Left ventricle myocardium superior (tissue), 1 donor: ENCODE measurements around the gene ARHGAP24. TPM values are rescaled to one million over a fixed set of nuclear protein-coding genes. Genes with fewer than 3 reads are reported as not detected.

Source experiments
- ATAC-seq: fragments of 200-7000 bp; cut with Tn5 transposase; one replicate; pipeline ENCODE4 v1.9.1; 2020; ENCODE audit warnings: mild to moderate bottlenecking, moderate library complexity
- DNase-seq: peaks from one replicate; pipeline ENCODE4 v3.0.0-alpha.2; 2020
- intact Hi-C: fragments of 100-400 bp; cut with micrococcal nuclease; formaldehyde crosslinking; loops from one replicate; pipeline ENCODE4 v1.11.0; 2022
- total RNA-seq: library from RNA; stranded (reverse); fragmentation: NEBNext Ultra II Directional; extraction: Animal tissue kit (Norgen Biotek cat#: 25700); gene quantifications from one replicate; pipeline ENCODE4 v1.2.1, GENCODE V29; 2021
- donor health status: DM: no; HTN: yes; CAD: no; lungs with severe emphysema.

Gene ARHGAP24
- total RNA-seq, 1 donor from 2014 or later = 13.3 TPM

DNA sequence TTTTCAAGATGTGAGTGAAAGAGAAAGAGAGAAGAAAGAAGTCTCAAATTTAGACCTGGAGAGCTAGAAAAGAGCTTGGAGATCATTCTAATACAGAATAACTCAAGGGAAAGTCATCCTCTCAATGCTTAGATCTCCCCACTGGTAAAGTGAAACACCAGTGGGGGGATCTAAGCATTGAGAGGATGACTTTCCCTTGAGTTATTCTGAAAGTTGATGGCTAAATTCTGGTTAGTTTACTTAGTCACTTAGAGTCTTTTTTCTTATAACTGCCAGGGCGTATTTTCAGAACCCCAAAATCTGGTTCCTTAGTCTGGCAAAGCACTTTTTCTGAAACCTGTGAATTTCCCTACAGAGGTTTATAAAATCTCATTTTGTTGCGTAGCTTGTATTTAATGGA lies 198.6 kb downstream of the ARHGAP24 start:
- intact Hi-C loops = no loop called here
- no peak for ATAC-seq

DNA sequence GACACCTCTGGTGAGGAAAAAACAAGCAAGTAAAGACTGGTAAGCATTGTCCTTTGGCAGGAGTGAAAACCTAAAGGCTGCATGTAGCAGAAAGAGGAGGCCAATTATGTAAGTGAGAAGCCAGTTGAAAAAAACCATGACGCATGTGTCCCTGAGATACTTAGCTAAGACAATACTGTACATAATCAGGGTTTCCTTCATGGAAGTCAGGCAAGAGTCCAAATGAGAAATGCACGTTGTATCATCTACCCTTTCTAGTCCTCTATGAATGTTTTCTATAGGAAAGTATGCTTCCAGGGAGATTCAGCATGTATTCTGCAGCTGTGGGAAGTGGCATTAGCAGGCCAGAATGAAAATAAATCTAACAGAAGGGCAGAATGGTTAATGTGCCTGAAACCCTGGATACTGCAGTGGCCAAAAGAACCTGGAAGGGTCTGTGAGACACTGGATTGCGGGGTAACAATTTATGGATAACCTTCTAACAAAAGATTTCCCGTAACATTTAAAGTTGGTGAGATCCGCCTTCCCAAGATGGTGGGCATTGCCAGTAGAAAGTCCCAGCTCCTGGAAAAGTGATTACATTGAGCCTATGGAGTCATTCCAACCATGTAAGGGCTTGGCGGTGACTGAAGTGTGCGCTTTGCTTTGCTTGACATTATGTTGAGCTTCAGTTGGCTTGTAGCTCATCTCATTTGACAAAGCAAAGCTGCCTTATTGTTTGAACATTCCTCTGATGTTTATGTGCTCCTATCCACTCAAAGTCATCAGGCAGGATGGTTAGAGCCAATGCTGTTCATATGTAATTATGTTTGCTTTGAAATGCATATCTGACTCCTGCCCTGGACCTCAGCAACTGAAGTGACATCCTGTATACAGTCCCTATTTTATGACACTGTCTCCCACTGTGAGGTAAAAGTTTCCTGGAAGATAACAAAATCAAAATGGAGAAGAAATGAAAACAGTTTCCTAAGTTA lies 200.4 kb downstream of the ARHGAP24 start:
- DNase-seq (no peak), ATAC-seq (no peak)
- intact Hi-C loops = no loop called here

More for the DNA sequence above, 198.6 kb downstream of the ARHGAP24 start:
- no peak for DNase-seq

- no peak for DNase-seq
- intact Hi-C loops = no loop called here
- no peak for ATAC-seq
These were observed 201.1 kb downstream of the ARHGAP24 start for GRCh38 chr4:85676050-85676425.

DNA sequence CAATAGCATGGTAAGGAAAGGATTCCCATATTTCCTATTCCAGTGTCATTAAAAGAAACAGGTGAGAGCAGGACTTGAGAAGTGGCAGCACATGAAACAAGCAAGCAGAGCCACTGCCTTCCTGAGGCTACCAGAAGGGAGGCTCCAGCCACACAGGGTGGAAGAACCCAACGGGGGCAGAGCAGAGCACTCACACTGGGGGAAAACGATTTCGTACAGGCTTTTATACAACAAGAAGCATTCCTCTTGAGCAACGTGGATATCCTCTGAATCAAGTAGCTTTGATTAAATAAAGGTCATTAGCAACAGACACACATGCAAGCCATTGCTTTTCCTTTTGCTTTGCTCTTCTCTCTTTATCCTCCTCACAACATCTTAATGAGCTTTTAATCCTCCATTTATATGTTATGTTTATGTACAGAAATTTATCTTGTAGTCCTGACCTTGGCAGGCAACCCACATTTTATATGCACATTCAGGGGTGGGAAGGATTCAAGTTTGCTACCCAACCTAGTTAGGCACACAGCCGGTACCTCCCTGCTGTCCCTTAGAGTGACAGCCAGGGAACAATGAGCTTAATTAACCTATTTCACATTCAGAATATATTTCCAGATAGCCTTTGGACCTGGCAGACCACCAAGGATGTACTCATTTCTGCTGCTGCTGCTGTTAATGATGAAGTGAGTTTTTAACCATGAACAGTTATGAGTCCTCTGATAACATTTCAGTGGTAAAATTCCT lies 202.1 kb downstream of the ARHGAP24 start:
- no peak for ATAC-seq
- DNase-seq = no peak
- intact Hi-C loops = no loop called here

DNA sequence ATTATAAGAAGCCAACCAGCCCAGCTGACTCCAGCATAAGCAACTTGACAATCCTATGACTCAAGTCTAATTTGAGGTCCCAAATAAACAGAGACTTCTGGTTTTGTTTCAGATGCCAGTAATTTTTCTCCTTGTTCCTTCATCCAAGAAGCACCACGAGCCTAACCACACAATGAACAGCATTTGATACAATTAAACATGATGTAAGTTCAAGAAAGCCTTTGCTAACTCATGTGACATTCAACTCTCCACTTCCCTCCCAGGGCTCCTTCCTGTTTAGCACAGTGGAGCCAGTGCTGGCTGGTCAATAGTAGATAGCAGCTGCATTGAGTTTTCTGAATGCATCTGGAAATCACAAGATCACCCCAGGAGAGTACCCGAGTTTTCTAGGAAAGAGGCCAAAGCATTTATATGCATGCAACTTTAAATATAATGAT lies 206.3 kb downstream of the ARHGAP24 start:
- intact Hi-C loops = no loop called here
- ATAC-seq (peak; percentile 90), DNase-seq (no peak)

GRCh38 chr4:85681921-85682320 lies 207.0 kb downstream of the ARHGAP24 start:
- DNase-seq (no peak), ATAC-seq (no peak)
- intact Hi-C loops = no loop called here

DNA sequence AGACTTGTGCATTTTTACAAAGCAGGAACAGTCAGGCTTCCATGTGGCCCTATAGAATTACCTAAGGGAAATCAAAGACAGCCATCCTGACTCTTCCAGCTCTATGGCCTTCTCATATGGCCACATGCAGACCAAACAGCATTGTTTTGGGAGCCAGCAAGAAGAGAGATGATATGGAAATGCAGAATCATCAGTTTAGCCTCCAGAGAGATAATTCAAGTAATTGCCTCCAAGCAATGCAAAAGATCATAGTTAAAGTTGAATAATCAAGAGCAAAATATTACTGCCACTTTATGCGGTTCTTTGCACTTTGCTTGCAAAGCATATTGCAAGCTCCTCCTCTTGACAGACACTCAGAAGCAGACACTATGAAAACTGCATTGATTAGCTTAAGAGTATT lies 207.4 kb downstream of the ARHGAP24 start:
- intact Hi-C loops = no loop called here
- ATAC-seq (no peak), DNase-seq (no peak)

DNA sequence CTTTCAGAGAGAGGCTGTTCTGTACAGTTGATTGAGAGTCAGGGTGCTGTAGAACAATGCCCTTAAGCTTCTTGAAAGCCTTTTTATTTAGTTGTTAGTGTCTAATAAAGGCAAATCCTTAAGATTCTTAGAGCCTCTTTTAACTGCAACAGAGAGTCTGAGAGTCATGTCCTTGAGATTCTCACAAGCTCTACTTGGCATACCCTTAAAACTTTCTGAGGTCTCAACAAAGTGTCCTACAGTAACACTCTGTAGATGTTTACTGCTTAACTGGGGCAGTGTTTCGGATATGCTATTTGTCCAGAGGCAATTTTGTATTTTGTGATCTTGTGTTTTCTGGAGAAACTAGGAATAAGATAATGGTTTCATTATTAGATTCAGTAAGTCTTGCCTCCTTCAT lies 209.7 kb downstream of the ARHGAP24 start:
- no peak for ATAC-seq
- DNase-seq = no peak
- intact Hi-C loops = no loop called here

- DNase-seq (no peak), ATAC-seq (no peak)
- intact Hi-C loops = no loop called here
These were observed 211.4 kb downstream of the ARHGAP24 start for GRCh38 chr4:85686398-85686797.

- DNase-seq (no peak), ATAC-seq (no peak)
- intact Hi-C loops = no loop called here
These were observed 213.2 kb downstream of the ARHGAP24 start for GRCh38 chr4:85688055-85688740.

GRCh38 chr4:85696661-85697060 lies 221.7 kb downstream of the ARHGAP24 start:
- no peak for ATAC-seq
- DNase-seq = no peak
- intact Hi-C loops = no loop called here

DNA sequence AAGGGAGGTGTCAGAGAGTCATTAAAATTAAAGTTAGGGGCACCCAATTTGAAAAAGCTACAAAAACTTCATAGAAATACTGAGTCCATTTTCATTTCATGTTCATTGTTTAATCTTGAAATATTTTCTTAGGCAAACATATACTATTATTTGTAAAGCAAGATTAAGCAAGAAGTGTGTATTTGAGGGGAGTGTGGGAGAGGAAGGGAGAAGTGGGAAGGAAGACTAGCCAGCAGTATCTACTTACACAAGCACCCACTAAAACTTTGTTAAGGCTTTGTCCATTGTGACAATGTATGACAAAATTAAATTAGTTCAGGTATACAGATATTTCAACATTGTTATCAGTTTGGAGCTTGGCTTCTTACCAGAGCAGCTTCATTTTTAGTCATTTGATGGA lies 222.9 kb downstream of the ARHGAP24 start:
- intact Hi-C loops = no loop called here
- ATAC-seq (no peak), DNase-seq (no peak)

DNA sequence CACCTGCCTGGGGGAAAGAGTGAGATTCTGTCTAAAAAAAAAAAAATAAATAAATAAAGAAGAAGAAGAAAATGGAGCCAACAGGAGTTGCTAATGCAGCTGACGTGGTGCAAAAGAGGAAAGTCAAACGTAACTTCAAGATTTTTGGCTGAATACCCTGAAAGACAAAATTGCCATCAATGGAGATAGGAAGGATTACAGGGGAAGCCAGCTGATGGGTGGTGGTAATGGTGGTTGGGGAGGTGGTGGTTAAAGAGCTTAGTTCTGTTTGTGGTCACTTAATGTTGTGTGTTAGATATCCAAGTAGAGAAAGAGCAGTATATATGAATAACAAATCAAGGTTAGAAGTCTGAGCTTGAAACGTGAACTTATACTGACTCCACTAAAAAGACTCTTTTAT lies 225.4 kb downstream of the ARHGAP24 start:
- DNase-seq (no peak), ATAC-seq (no peak)
- intact Hi-C loops = no loop called here

DNA sequence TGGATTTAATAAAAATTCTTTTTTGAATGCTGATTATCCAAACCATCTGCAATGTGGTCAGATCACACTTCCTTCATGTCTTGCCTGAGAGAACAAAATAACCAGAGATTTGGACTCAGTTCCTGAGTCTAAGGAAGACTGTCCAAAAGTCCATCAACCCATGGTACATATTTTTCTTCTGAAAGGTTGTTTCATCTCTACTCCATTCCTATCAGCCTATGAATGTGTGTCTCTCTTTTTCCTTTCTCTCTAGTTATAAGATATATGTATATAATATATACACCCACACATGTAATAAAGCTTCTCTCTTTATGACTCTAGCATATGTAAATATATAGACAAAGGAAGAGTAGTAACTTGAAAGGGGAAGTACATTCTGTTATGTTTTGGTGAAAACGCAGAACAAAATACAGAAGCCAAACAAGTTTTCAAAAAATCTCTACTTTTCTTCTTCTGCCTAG lies 226.9 kb downstream of the ARHGAP24 start:
- DNase-seq (no peak), ATAC-seq (peak; percentile 40)
- intact Hi-C loops = no loop called here

DNA sequence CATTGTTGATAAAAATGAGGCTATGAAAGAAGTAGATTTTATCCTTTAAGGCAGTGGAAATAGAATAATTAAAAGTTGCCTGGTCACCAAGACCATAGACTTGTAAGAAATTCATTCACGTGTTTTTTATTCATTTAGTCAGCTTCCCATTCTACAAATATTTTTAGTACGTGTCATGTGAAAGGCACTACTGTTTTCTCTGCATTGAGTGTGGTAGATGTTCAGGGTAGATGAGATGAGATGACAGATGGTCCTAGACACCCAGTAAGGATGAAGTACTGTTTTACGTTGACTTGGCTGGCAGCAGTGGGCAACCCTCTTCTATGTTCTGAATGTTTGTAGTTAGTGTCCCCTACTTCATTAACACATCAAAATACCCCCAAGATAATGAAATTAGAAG lies 228.1 kb downstream of the ARHGAP24 start:
- no peak for DNase-seq
- intact Hi-C loops = no loop called here
- ATAC-seq = no peak

DNA sequence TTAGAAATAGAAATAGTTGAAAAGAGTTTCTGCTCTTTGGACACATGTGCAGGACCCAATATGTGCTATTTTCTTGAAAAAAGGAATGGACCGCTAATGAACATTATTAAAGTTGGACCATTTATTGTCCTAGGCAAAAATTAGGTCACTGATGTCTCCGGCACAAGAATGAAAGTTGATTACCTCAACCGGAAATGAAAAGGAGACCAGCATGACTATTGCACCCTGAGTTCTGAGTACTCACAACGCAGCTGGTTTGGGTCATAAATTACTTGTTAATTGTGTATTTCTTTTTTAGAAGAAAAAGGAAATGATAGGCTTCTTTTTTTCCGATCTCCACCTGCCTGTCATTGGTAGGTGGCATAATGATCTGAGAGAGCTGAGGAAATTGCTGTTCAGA lies 232.7 kb downstream of the ARHGAP24 start:
- ATAC-seq = peak; percentile 52
- DNase-seq = no peak
- intact Hi-C loops = no loop called here

DNA sequence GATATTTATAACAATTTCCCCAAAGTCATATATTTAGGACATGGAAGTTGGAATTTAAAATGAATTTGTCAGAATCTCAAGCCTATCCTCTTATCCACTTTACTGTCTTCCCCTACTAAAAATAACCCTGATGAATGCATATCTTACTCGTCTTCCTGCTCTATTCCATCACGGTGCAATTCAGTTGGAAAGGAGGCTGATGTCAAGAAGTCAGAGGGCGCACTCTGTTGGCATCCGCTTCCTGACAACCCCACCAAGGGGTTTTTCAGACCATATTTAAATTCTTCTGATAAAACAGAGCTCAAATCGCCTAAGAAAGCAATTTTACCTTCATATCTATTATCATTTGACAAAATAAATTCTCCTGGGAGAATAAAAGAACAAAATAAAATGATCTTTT lies 233.5 kb downstream of the ARHGAP24 start:
- intact Hi-C loops = no loop called here
- ATAC-seq (no peak), DNase-seq (no peak)

GRCh38 chr4:85713005-85713404 lies 238.1 kb downstream of the ARHGAP24 start:
- no peak for ATAC-seq
- intact Hi-C loops = no loop called here
- DNase-seq = no peak

DNA sequence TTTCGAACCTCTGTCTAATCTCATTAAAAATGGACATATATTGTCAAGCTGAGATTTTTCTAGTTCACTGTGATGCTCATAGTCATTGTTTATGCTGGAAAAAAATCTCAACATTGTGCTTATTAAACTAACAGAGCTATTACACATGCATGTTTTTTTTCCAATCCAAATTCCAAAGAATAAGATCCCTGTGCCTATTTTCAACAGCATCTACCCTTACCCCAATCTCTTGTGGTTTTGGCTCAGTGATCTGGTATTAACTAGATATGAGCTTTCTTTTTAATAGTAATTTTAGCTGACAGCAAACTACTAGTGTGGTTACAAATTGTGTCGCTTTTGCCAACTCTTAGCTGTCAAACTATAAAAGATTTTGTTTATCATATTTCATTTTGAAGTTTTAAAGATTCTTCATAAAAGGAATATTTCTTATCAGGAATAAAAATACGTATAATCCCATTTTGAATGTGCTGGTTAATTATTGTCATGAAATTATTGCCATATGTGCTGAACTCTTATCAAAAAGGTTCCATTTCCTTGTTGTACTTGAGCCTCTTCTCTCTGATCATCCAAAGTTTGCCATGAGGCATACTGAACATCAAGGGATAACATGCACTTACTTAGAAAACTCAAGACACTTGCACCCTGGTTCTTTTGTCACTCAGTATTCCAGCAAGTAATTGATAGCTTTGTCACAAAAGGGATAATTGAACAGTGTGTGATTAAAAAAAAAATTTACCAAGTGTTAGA lies 241.2 kb downstream of the ARHGAP24 start:
- DNase-seq (no peak), ATAC-seq (no peak)
- intact Hi-C loops = no loop called here
